HepG2 (cell line): Measurements from ENCODE around the gene BGN.

ENCODE experiments used
- CTCF ChIP-seq: sonication (generic); formaldehyde crosslinking; IDR thresholded peaks from 2 replicates; pipeline ENCODE4 v1.5.0; 2020; ENCODE audit warnings: mild to moderate bottlenecking, missing genetic modification reagents, moderate library complexity
- IRF1 ChIP-seq: sonication (generic); formaldehyde crosslinking; IDR thresholded peaks from 2 replicates; pipeline ENCODE4 v1.4.0; 2020; ENCODE audit warnings: low read depth, mild to moderate bottlenecking, missing genetic modification reagents
- IRF9 ChIP-seq: sonication (generic); formaldehyde crosslinking; IDR thresholded peaks from 2 replicates; pipeline ENCODE4 v1.8.0; 2022; ENCODE audit warnings: missing genetic modification reagents, mild to moderate bottlenecking, borderline replicate concordance
- MZF1 ChIP-seq: sonication (generic); formaldehyde crosslinking; IDR thresholded peaks from 2 replicates; pipeline ENCODE4 v1.8.1; 2023; ENCODE audit warnings: mild to moderate bottlenecking, missing genetic modification reagents, borderline replicate concordance
- POLR2AphosphoS5 ChIP-seq: IDR thresholded peaks from 2 replicates; pipeline ENCODE4 v1.6.1; 2012; ENCODE audit warnings: low read depth, low read length
- PREB ChIP-seq: sonication (generic); formaldehyde crosslinking; IDR thresholded peaks from 2 replicates; pipeline ENCODE4 v1.4.0; 2020; ENCODE audit warnings: missing genetic modification reagents
- RAD21 ChIP-seq: fragments of 450-650 bp; formaldehyde crosslinking; IDR thresholded peaks from 2 replicates; pipeline ENCODE4 v1.5.0; 2020; ENCODE audit warnings: mild to moderate bottlenecking
- ZBTB1 ChIP-seq: sonication (generic); formaldehyde crosslinking; IDR thresholded peaks from 2 replicates; pipeline ENCODE4 v1.4.0; 2020; ENCODE audit warnings: missing genetic modification reagents, borderline replicate concordance
- ZC3H4 ChIP-seq: sonication (generic); formaldehyde crosslinking; IDR thresholded peaks from 2 replicates; pipeline ENCODE4 v1.4.0; 2020; ENCODE audit warnings: missing genetic modification reagents, borderline replicate concordance
- ZNF280D ChIP-seq: sonication (generic); formaldehyde crosslinking; IDR thresholded peaks from 2 replicates; pipeline ENCODE4 v1.5.1; 2020; ENCODE audit warnings: mild to moderate bottlenecking, missing genetic modification reagents
- ZNF678 ChIP-seq: sonication (generic); formaldehyde crosslinking; IDR thresholded peaks from 2 replicates; pipeline ENCODE4 v1.4.0; 2020; ENCODE audit warnings: mild to moderate bottlenecking, missing genetic modification reagents

- no peak for TF ChIP-seq ZC3H4 (CRISPR knock-in tag)
- TF ChIP-seq CTCF, result no peak
- no peak for TF ChIP-seq MZF1
- TF ChIP-seq PREB (CRISPR knock-in tag), result no peak
- TF ChIP-seq RAD21, result no peak
- no peak for TF ChIP-seq IRF1 (CRISPR knock-in tag)
- TF ChIP-seq ZBTB1 (CRISPR knock-in tag), result no peak
- TF ChIP-seq IRF9 (CRISPR knock-in tag), result no peak
- TF ChIP-seq ZNF280D (CRISPR knock-in tag), result no peak
- TF ChIP-seq ZNF678 (CRISPR knock-in tag), result no peak
- no peak for TF ChIP-seq POLR2AphosphoS5
These were observed 36.3 kb upstream of the BGN start for GRCh38 chrX:153458476-153458875.
